ENCODE results near the gene DLG1.

Gene DLG1

GRCh38 chr3:197023998-197024651 is 274.3 kb downstream of the DLG1 start:
- Histone ChIP-seq H3K4me3 (no peak overlapping the region), H3K36me3 (replicated peaks) (peaks cover 6% of the 10 kb centered on the region; the same call in 1 of the 2 replicates), H3K27me3 (ENCODE audit: low read depth) (no peaks in the 10 kb centered on the region), H3K4me1 (peaks cover 5% of the 10 kb centered on the region), H3K9me3 (no peaks in the 10 kb centered on the region)
- in situ Hi-C loops (cut with MboI; ENCODE audit: low sequenced_read_pairs), result loop anchor here (25.0 kb wide), 2 partner anchors 163 to 488 kb away; no protein-coding TSS in a partner anchor
- DNase-seq (ENCODE audit: low spot score in 2 of 2), result peak in 1 of 2 experiments; percentile 6

GRCh38 chr3:197023241-197023997 is 275.0 kb downstream of the DLG1 start:
- Histone ChIP-seq H3K27me3 (ENCODE audit: low read depth) (no peaks in the 10 kb centered on the region), H3K4me3 (no peak overlapping the region), H3K36me3 (replicated peaks) (peaks cover 6% of the 10 kb centered on the region; the same call in 1 of the 2 replicates), H3K9me3 (no peaks in the 10 kb centered on the region), H3K4me1 (peaks cover under 1% of the 10 kb centered on the region)
- in situ Hi-C loops (cut with MboI; ENCODE audit: low sequenced_read_pairs), result loop anchor here (25.0 kb wide), 2 partner anchors 164 to 489 kb away; no protein-coding TSS in a partner anchor
- DNase-seq (ENCODE audit: low spot score in 2 of 2), result peak in 1 of 2 experiments; percentile 7

DNA sequence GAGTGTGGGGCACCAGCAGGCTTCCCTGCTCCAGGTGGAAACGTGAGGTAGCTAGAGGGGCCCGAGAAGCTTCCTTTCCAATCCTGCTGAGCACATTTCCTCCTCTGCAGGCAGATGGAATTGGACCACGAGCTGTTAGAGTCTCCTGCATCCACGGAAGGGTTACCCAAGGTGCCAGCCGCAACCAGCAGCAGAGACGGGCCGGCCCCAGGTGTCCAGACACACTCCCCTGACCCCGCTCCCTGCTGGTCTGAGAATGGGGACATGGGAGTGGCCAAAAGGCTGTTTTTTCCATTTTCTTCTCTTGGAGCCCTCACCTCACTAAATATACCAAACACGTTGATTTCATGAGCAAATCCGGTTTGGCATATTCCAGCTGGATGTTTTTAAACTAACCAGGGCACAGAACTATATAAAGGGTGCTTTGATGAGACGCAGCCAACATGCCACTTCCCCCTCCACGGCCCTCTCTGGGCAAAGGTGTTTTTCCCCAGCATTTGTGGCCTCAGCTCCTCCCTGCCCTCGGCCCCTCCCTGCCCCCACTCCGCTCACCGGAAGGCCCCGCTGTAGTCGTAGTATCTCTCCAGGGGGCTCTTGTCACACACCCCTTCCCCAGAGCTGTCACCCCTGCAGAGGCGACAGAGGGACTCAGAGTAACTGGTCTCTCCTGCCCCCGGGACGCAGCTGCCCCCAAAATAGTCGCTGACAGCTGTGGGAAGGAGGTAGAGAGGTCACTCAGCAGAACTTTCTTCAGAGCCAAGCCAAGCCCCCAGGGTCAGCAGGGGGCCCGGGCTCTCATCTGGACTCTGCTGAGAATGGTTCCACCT is 275.8 kb downstream of the DLG1 start:
- in situ Hi-C loops (cut with MboI; ENCODE audit: low sequenced_read_pairs), result loop anchor here (25.0 kb wide), 2 partner anchors 165 to 490 kb away; no protein-coding TSS in a partner anchor
- Histone ChIP-seq H3K4me1 (no peaks in the 10 kb centered on the region), H3K4me3 (no peak overlapping the region), H3K27me3 (ENCODE audit: low read depth) (no peaks in the 10 kb centered on the region), H3K36me3 (replicated peaks) (peaks cover 6% of the 10 kb centered on the region; the same call in 1 of the 2 replicates), H3K9me3 (no peaks in the 10 kb centered on the region)
- peak in 1 of 2 experiments; percentile 7 for DNase-seq (ENCODE audit: low spot score in 2 of 2)

GRCh38 chr3:197021729-197022404 is 276.5 kb downstream of the DLG1 start:
- no peaks in the 10 kb centered on the region for H3K4me1 ChIP-seq
- in situ Hi-C loops (cut with MboI; ENCODE audit: low sequenced_read_pairs), result loop anchor here (25.0 kb wide), 2 partner anchors 165 to 490 kb away; no protein-coding TSS in a partner anchor
- H3K4me3 ChIP-seq, result no peak overlapping the region
- H3K36me3 ChIP-seq (replicated peaks), result peaks cover 6% of the 10 kb centered on the region; the same call in 1 of the 2 replicates
- DNase-seq (ENCODE audit: low spot score in 2 of 2), result peak in 1 of 2 experiments; percentile 7
- H3K9me3 ChIP-seq, result no peaks in the 10 kb centered on the region
- no peaks in the 10 kb centered on the region for H3K27me3 ChIP-seq (ENCODE audit: low read depth)

GRCh38 chr3:197021231-197021630 is 277.2 kb downstream of the DLG1 start:
- peak in 1 of 2 experiments; percentile 34 for DNase-seq (ENCODE audit: low spot score in 2 of 2)
- in situ Hi-C loops (cut with MboI; ENCODE audit: low sequenced_read_pairs), result loop anchor here (25.0 kb wide), 2 partner anchors 166 to 491 kb away; no protein-coding TSS in a partner anchor
- H3K4me1 ChIP-seq, result no peaks in the 10 kb centered on the region

GRCh38 chr3:197019535-197019934 is 278.9 kb downstream of the DLG1 start:
- no peaks in the 10 kb centered on the region for H3K27me3 ChIP-seq (ENCODE audit: low read depth)

More at GRCh38 chr3:197021231-197021630, 277.2 kb downstream of the DLG1 start:
- no peak overlapping the region for H3K4me3 ChIP-seq
- no peaks in the 10 kb centered on the region for H3K9me3 ChIP-seq
- H3K27me3 ChIP-seq (ENCODE audit: low read depth), result no peaks in the 10 kb centered on the region
- peaks cover 6% of the 10 kb centered on the region; the same call in 1 of the 2 replicates for H3K36me3 ChIP-seq (replicated peaks)

DNA sequence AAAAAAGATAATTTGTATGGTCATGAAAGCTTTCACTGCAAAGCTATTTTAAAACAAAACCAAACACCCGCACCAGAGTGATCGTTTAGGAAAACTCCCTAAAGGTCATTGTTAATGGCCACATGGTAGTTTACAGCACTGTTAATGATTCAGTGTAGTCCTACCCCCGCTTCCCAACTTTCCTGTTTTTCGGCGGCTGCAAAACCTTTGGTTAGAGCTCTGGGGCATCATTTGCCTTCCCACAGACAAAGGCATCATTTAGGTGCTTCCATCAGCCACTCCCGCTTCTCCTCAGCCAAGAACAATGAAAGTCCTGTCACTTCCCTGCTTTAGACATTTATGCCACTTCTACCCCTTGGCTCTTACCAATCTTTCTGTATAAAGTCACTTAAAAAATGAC is 279.4 kb downstream of the DLG1 start:
- in situ Hi-C loops (cut with MboI; ENCODE audit: low sequenced_read_pairs), result loop anchor here (25.0 kb wide), 2 partner anchors 168 to 493 kb away; no protein-coding TSS in a partner anchor
- DNase-seq (ENCODE audit: low spot score in 2 of 2), result peak in 1 of 2 experiments; percentile 6
- Histone ChIP-seq H3K27me3 (ENCODE audit: low read depth) (no peaks in the 10 kb centered on the region), H3K4me1 (no peaks in the 10 kb centered on the region), H3K9me3 (no peaks in the 10 kb centered on the region), H3K4me3 (no peak overlapping the region), H3K36me3 (replicated peaks) (no peaks in the 10 kb centered on the region)

More at GRCh38 chr3:197019535-197019934, 278.9 kb downstream of the DLG1 start:
- H3K4me1 ChIP-seq, result no peaks in the 10 kb centered on the region
- in situ Hi-C loops (cut with MboI; ENCODE audit: low sequenced_read_pairs), result loop anchor here (25.0 kb wide), 2 partner anchors 168 to 493 kb away; no protein-coding TSS in a partner anchor
- no peaks in the 10 kb centered on the region for H3K9me3 ChIP-seq
- H3K36me3 ChIP-seq (replicated peaks), result no peaks in the 10 kb centered on the region
- DNase-seq (ENCODE audit: low spot score in 2 of 2), result peak in 1 of 2 experiments; percentile 4
- H3K4me3 ChIP-seq, result no peak overlapping the region

DNA sequence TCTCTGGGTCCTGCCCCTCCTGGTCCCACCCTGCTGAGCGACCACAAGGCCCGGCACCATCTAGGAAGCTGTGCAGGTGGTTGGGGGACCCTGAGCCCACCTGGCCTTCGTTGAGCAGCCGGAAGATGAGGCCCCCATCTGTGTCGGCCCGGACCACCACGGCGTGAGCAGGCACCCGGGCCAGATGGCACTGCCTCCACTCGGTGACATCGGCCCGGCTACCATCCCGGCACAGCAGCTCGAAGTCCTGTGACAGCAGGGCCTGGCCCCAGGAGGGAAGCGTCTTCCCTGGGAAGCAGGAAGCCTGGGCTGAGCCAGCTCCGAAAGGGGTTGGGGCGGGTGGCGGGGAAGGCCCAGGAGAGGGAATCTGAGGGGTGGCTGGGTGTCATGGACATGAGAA is 281.4 kb downstream of the DLG1 start:
- in situ Hi-C loops (cut with MboI; ENCODE audit: low sequenced_read_pairs), result loop anchor here (25.0 kb wide), 2 partner anchors 170 to 495 kb away; no protein-coding TSS in a partner anchor
- H3K4me1 ChIP-seq, result peaks cover 5% of the 10 kb centered on the region

DNA sequence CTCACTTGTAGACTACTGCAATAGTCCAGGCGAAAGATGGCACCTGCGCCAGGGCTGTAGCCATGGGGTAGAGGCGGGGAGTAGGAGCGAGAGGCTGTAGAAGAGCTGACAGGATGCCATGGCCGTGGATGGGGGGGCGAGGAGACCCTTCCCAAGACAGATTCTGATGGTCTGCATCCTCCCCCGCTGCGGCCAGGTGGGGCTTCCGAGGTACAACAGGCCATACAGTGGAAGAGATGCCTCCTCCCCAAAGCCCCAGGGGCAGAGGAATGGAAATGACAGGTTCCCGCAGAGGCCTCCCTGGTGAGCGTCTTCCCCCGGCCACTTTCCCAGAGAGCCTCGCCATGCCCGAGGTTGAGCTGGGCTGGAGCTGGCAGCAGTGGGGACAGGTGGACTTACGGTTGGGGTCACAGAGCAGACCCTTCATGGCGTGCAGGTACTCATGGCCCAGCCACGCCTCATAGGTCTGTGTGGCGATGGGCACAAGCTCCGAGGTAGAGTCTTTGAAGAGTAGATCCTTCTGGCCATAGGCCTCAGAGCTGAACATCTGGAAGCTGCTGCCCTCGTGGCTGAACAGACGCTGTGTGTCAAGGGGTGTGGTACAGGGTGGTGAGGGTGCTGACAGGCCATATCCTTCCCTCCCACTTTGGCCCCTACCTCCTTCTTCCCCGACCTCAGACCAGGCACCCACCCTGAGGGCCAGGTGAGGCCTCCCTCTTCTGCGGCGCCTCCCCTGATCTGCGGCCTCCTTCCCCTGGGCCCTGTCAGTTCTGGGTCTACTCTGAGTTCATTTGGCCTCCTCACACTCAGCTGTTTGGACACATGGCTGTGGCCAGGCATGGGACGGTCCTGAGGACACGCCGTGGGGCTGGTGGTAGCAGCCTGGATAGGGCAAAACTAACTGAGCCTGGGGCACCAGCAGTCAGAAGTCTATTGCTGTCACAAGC is 282.3 kb downstream of the DLG1 start:
- no peak for DNase-seq (ENCODE audit: low spot score in 2 of 2)
- no peaks in the 10 kb centered on the region for H3K27me3 ChIP-seq (ENCODE audit: low read depth)
- no peak overlapping the region for H3K4me3 ChIP-seq
- in situ Hi-C loops (cut with MboI; ENCODE audit: low sequenced_read_pairs), result loop anchor here (25.0 kb wide), 2 partner anchors 171 to 496 kb away; no protein-coding TSS in a partner anchor
- no peaks in the 10 kb centered on the region for H3K9me3 ChIP-seq
- peaks cover 5% of the 10 kb centered on the region for H3K4me1 ChIP-seq
- no peaks in the 10 kb centered on the region for H3K36me3 ChIP-seq (replicated peaks)

More for the DNA sequence above, 281.4 kb downstream of the DLG1 start:
- no peaks in the 10 kb centered on the region for H3K27me3 ChIP-seq (ENCODE audit: low read depth)
- H3K36me3 ChIP-seq (replicated peaks), result no peaks in the 10 kb centered on the region
- H3K4me3 ChIP-seq, result no peak overlapping the region
- no peaks in the 10 kb centered on the region for H3K9me3 ChIP-seq
- DNase-seq (ENCODE audit: low spot score in 2 of 2), result no peak

- H3K9me3 ChIP-seq, result no peaks in the 10 kb centered on the region
- H3K27me3 ChIP-seq (ENCODE audit: low read depth), result no peaks in the 10 kb centered on the region
- H3K4me3 ChIP-seq, result no peak overlapping the region
- no peak for DNase-seq (ENCODE audit: low spot score in 2 of 2)
- no peaks in the 10 kb centered on the region for H3K36me3 ChIP-seq (replicated peaks)
- H3K4me1 ChIP-seq, result peaks cover 5% of the 10 kb centered on the region
- in situ Hi-C loops (cut with MboI; ENCODE audit: low sequenced_read_pairs), result loop anchor here (25.0 kb wide), 2 partner anchors 172 to 497 kb away; no protein-coding TSS in a partner anchor
These were observed 283.4 kb downstream of the DLG1 start for GRCh38 chr3:197014942-197015575.

GRCh38 chr3:197014024-197014423 is 284.4 kb downstream of the DLG1 start:
- Histone ChIP-seq H3K4me3 (no peak overlapping the region), H3K9me3 (no peaks in the 10 kb centered on the region), H3K4me1 (peaks cover 5% of the 10 kb centered on the region), H3K27me3 (ENCODE audit: low read depth) (no peaks in the 10 kb centered on the region), H3K36me3 (replicated peaks) (no peaks in the 10 kb centered on the region)
- in situ Hi-C loops (cut with MboI; ENCODE audit: low sequenced_read_pairs), result loop anchor here (25.0 kb wide), 2 partner anchors 173 to 498 kb away; no protein-coding TSS in a partner anchor
- no peak for DNase-seq (ENCODE audit: low spot score in 2 of 2)
